Activated T-helper 1 cell treated with anti-CD3 and anti-CD28 coated beads, Interleukin-2, amount 50 U/mL, for 16 hours (primary cell): ENCODE measurements around the gene KIF2B.
"Not testable (repeated sequence)": the region's sequence is repeated elsewhere in the genome, so short reads cannot be mapped to it uniquely, and the experiment has no call there.

Source experiments
- DNase-seq, 2 donors: peaks; one replicate each; pipeline ENCODE4 v3.0.0-alpha.2; 2020; ENCODE audit warnings: low read depth in 1 of 2, low spot score in 1 of 2

Gene KIF2B, protein sequence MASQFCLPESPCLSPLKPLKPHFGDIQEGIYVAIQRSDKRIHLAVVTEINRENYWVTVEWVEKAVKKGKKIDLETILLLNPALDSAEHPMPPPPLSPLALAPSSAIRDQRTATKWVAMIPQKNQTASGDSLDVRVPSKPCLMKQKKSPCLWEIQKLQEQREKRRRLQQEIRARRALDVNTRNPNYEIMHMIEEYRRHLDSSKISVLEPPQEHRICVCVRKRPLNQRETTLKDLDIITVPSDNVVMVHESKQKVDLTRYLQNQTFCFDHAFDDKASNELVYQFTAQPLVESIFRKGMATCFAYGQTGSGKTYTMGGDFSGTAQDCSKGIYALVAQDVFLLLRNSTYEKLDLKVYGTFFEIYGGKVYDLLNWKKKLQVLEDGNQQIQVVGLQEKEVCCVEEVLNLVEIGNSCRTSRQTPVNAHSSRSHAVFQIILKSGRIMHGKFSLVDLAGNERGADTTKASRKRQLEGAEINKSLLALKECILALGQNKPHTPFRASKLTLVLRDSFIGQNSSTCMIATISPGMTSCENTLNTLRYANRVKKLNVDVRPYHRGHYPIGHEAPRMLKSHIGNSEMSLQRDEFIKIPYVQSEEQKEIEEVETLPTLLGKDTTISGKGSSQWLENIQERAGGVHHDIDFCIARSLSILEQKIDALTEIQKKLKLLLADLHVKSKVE

DNA sequence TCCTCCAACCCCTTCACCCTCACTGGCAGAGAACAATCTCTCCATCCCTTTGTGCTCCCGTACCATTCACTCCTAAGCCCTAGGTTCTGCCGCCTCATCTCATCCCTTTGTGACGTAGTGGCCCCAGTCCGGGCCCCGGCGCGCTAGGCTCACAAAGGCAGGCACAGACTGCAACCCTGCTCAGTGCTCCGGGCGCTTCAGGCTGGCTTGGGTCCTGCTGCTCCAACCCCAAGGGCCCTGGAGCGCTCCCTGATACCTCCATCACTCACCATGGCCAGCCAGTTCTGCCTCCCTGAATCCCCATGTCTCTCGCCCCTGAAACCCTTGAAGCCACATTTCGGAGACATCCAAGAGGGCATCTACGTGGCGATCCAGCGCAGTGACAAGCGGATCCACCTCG lies at the start of gene KIF2B:
TSS of gene KIF2B (plus strand) at position 164 of the 400 bp plus-strand sequence. CDS start at position 271, 107 bp downstream.
- no peak for DNase-seq

DNA sequence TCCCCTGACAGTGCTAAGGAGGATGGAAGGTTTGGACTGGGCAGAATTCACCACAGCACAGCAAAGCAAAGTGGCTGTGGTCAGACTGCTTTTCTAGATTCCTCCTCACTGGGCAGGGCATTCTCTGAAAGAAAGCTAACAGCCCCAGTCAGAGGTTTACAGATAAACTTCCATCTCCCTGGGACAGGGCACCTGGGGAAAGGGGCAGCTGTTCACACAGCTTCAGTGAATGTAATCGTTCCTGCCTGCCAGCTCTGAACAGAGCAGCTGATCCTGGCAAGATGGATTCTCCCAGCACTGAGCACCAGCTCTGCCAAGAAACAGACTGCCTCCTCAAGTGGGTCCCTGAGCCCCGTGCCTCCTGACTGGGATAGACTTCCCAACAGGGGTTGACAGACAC lies 42.4 kb upstream of the KIF2B start:
- DNase-seq = no peak

DNA sequence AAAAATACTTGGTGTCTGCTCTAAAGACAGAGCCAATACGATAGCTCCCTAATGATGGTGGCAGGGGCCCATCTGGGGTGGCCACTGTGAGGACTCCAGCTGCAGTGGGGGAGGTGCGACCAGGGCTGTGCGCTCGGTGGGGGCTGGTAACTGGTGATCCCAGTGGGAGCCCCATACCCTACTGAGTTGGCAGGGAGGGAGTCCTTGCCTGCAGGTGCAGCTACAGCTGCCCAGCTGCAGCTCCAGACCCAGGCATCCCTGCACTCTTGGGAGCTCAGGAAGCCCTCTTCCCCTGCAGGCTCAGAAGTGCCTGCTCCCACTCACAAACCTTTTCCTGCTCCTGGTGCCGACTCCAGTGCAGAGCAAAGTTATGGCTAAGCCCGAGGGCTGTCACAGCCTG lies 31.2 kb upstream of the KIF2B start:
- no peak for DNase-seq

DNA sequence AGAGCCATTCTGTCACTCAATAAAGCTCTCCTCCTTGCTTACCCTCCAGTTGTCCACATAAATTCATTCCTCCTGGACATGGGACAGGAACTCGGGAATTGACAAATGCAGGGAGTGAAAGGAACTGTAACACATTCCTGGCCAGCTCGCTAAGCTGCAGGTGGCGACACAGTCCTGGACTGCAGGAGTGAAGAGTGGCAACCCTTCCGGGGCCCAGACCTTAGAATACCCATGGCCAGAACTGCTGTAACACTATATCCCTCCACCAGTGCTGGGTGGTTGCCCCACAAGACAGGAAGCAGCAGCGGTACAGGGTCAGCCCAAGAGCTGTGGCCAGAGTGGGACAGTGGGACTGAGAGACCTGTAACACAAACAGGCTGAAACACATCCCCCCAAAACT lies 30.3 kb upstream of the KIF2B start:
- no peak for DNase-seq

DNA sequence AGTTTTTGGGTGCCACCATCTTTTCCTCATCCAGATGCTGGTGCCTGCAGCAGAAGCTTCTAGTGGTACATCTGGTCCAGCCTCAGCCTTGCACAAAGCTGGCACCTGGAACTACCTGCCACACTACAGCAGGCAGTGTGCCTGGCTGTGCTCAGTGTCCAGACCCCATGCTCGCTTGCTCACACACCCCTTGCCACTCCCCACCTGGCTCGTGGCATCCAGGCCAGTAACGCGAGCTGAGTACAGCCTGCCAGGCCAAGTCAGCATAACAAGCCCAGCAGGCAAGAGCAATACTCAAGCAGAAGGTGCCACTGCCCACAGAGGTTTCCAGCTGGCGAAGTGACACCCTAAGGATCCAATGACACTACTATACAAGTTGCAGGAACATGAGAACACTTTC lies 29.7 kb upstream of the KIF2B start:
- DNase-seq = no peak

DNA sequence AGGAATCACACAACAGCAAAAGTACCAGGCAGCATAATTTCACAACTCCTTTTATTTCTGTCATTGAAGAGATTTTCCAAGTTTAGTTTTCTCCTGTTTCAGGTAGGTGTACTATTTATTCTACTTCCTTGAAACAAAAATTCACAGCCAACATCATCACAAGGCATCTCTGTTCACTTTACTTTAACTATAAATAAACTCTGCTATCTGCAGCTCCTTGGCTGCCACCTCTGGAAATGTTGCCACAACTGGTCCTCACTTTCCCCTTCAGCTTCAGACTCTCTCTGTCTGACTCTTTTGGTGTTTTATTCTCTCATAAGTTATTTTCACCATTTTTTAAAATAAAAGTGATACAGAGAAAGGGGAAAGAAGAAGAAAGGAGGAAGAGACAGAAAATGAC lies 27.9 kb upstream of the KIF2B start:
- DNase-seq = no peak

DNA sequence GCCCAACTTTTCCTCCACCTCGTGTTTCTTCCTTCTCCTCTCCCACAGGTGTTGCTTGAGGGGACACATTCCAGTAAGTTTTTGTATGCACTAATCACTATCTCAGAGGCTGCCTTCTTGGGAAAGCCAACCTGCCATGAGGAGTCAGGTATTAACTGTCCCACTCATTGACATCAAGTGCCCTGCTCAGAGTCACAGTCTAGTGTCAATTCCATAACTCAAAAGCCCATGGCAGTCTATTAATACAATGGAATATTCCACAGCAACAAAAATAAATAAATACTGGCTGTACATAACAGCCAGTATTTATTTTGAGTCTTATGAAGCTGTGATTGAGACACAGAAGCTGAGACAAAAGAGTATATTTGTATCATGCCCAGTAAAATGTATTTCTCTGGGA lies 26.1 kb upstream of the KIF2B start:
- DNase-seq = no peak

DNA sequence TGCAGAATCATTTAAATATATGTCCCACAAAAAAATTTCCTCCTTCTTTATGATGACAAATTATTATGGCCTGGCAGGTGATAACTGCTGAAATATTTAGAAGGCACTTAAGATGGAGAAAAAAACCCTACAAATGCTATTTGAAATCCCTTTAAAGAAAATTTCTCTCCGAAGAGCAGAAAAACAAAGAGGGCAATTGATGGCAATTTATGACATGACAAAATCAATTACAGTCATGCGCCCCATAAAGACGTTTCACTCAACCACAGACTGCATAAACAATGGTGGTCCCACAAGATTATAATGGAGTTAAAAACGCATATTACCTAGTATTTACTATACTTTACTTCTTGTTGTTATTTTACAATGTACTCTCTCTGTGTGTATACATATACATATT lies 25.2 kb upstream of the KIF2B start:
- DNase-seq = no peak

DNA sequence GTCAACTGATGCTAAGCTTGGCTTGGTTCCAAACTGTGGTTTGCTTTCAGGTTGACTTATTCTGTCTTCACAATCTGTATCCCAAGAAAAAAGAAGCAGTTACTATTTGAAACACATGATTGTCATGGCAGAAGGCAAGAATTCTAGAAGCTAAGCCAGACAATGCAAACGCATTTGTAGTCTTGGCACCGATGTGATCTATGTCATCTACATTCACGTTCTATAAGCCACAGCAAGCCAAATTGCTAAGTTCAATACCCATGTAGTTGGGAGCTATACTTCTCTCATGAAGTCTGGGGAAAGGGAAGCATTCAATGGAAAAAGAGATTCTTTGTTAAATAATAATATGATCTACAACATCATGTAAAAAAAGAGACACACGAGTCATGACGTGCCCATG lies 18.3 kb upstream of the KIF2B start:
- no peak for DNase-seq

DNA sequence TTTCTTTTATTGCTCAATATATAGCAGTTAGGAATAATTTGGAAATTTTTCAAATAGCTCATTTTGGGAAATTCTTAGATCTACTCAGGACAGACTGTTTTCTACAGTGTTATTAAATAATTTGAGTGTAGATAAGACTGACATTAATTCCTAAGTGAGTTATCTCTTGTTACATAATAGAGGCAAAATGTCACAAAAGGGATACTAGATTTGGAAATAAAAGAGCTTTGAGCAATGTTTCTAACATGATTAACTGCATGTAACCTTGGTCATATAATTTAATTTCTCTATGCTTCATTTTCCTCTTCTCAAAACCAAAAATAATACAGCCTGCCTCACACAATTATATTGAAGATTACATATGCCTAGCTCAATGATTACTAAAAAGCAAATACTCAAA lies 16.3 kb upstream of the KIF2B start:
- DNase-seq = no peak

DNA sequence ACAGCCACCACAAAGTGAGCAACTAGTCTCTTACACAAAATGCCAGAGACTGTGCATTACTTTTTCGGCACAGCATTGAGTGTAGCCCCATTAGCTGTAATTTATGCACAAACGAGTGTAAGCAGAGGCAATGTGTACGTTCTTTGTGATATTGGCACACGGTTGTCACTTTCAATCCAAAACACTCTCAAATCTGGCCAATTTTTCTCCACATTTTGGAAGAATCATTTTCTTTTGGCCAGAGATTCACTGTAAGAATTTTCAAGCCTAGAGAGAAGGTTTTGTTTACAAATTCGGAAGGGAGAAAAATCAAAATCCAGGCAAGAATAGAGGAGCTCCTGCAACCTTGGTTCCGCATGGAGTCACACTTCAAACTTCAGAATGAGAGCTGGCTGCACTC lies 15.4 kb upstream of the KIF2B start:
- DNase-seq = no peak

DNA sequence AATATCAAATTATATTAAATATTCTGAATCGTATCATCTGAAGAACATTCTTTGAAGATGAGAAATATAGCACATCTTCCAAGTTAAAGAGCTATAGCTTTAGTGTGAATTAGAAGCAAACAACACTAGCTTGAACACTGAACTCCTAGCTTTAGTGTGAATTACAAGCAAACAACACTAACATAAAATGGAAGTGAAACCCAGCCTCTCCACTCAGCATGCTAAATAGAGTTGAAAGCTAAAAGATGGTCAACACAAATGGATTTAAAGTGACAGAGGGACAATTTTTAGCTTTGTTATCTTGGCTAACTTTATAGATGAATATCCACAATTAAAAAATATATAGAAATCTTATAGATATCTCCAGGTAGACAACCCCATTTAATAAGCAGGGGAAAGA lies 4.5 kb upstream of the KIF2B start:
- DNase-seq = no peak

DNA sequence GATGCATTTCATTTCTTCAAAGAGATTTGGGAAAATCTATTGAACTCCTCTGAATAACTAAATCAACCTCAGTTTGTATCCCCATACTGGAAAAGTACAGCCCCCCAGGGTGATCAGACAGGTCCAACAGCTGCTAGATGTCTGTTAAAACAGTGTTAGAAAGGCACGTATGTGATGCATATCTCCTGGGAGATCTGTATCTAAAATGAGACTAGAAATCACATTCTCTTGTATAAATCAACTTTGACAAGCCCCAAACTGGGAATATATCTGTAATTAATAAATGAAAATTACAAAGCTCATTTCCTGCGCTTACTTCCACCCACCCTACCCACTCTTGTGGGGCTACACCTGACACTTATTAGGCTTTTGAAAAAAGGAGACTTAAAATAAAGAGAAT lies 3.8 kb upstream of the KIF2B start:
- DNase-seq = no peak

DNA sequence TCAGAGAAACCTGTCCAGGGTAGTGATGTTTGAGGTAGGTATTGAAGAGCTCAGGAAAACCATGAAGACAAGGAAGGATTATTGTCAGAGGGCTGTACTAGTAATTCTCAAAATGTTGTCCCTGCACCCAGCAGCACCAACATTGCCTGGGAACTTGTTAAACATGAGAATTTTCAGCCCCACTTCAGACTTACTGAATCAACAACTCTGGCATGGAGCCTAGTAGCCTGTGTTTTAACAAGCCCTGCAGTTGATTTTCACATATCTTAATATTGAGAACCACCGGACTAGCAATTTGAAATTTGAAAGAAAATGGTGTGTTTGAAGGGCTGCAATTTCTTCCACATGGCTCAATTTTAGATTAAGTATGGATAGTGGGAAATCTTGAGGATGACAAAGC lies 2.8 kb upstream of the KIF2B start:
- no peak for DNase-seq

DNA sequence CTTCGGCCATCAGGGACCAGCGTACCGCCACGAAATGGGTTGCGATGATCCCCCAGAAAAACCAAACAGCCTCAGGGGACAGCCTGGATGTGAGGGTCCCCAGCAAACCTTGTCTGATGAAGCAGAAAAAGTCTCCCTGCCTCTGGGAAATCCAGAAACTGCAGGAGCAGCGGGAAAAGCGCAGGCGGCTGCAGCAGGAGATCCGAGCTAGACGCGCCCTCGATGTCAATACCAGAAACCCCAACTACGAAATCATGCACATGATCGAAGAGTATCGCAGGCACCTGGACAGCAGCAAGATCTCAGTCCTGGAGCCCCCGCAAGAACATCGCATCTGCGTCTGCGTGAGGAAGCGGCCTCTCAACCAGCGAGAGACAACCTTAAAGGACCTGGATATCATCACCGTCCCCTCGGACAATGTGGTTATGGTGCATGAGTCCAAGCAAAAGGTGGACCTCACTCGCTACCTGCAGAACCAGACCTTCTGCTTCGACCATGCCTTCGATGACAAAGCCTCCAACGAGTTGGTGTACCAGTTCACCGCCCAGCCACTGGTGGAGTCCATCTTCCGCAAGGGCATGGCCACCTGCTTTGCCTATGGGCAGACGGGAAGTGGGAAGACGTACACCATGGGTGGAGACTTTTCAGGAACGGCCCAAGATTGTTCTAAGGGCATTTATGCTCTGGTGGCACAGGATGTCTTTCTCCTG lies 769 bp downstream of the KIF2B start:
- no peak for DNase-seq

DNA sequence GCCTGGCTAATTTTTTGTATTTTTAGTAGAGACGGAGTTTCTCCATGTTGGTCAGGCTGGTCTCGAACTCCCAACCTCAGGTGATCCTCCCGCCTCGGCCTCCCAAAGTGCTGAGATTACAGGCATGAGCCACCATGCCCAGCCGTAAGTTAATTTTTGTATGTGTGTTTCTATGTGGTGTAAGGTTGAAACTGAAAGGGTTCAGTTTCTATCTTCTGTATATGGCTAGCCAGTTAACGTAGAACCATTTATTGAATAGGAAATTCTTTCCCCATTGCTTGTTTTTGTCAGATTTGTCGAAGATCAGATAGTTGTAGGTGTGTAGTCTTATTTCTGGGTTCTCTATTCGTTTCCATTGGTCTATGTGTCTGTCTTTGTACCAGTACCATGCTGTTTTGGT lies 12.0 kb downstream of the KIF2B start:
- not testable (repeated sequence) for DNase-seq

DNA sequence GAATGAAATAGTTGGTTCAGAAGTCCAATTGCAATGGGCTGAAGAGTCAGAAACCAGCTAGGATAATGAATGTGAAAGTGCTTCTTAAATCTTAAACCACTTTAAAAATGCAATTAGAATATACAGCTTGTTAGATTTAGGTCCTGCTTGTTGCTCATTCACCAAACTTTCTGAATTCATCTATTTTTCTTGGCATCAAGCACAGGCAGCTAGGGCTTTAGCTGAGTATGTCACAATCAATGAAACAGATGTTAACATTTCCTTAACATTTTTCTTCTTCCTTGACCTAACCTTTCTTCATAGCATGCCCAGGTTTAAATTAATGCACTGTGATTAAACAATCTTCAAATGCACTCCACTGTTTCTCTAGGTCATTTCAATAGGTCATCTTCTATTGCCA lies 14.4 kb downstream of the KIF2B start:
- no peak for DNase-seq

DNA sequence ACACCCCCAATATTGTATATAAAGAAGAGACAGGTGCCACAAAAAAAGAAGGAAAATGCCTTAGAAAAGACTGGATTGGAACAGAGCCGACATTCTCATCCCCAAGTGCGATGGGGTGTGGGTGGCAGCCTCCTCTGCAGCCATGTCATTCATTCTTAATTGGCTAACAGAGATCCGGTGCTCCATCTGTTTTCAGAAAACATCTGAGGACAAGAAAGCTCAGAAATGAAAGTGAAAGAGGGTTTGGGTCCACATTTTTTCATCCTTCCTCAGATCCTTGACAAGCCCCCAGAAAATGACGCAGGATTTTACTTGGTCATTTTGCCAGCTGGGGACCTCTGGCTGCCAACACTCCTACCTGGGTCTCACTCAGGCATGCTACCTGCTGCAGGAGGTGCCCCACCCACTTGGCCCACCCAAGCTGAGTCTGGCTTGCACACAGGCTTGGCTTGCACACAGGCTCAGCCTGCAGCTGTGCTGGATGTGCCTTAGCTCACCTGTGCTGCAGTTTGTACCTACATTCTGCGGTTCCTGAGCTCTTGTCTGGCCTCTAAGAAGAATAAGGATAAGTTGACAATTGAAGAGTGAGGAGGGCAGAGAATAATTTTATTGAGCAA lies 21.9 kb downstream of the KIF2B start:
- DNase-seq = no peak

DNA sequence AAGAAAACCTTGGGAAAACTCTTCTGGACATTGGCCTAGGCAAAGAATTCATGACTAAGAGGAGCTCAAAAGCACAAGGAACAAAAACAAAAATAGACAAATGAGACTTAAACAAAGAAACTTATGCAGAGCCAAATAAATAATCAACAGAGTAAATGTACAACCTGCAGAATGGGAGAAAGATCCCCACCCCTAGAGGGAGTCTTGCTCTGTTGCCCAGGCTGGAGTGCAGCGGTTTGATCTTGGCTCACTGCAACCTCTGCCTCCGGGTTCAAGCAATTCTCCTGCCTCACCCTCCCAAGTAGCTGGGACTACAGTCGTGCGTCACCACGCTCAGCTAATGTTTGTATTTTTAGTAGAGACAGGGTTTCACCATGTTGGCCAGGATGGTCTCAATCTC lies 48.4 kb downstream of the KIF2B start:
- DNase-seq = not testable (repeated sequence)
